MM.1S (cell line): ENCODE results near the gene TMEM62.

ENCODE experiments used
- DNase-seq: peaks from one replicate; pipeline ENCODE4 v3.0.0-alpha.2; 2015
- H2AFZ ChIP-seq: fragments of 300-600 bp; sonication (generic); 2 replicates; pipeline ENCODE4 v1.6.0; 2016; ENCODE audit warnings: antibody characterized with exemption, low read length
- H3F3A ChIP-seq: fragments of 300-600 bp; sonication (generic); 2 replicates; pipeline ENCODE4 v1.6.1; 2016; ENCODE audit warnings: mild to moderate bottlenecking, antibody characterized with exemption, low read length, moderate library complexity, mixed read lengths; ENCODE audit not compliant: insufficient read depth
- H3K27ac ChIP-seq: fragments of 300-600 bp; sonication (generic); 2 replicates; pipeline ENCODE4 v1.5.1; 2016; ENCODE audit warnings: mild to moderate bottlenecking, low read length
- H3K27me3 ChIP-seq: fragments of 300-600 bp; sonication (generic); replicated peaks from 2 replicates; pipeline ENCODE4 v1.6.0; 2016; ENCODE audit warnings: low read length; ENCODE audit not compliant: insufficient read depth
- H3K36me3 ChIP-seq: fragments of 300-600 bp; sonication (generic); replicated peaks from 2 replicates; pipeline ENCODE4 v1.6.1; 2016; ENCODE audit warnings: mild to moderate bottlenecking, low read length, mixed read lengths; ENCODE audit not compliant: insufficient read depth
- H3K4me1 ChIP-seq: fragments of 300-600 bp; sonication (generic); 2 replicates; pipeline ENCODE4 v1.6.1; 2016; ENCODE audit warnings: low read length, mixed read lengths
- H3K4me2 ChIP-seq: fragments of 300-600 bp; sonication (generic); 2 replicates; pipeline ENCODE4 v1.6.0; 2016; ENCODE audit warnings: low read depth, low read length
- H3K4me3 ChIP-seq: fragments of 300-600 bp; sonication (generic); 2 replicates; pipeline ENCODE4 v1.5.1; 2016; ENCODE audit warnings: low read length, mixed read lengths
- H3K79me2 ChIP-seq: fragments of 300-600 bp; sonication (generic); 2 replicates; pipeline ENCODE4 v1.6.1; 2016; ENCODE audit warnings: mixed run types, low read length, mixed read lengths
- H3K9ac ChIP-seq: fragments of 300-600 bp; sonication (generic); 2 replicates; pipeline ENCODE4 v1.6.1; 2016; ENCODE audit warnings: low read length, mixed read lengths
- H3K9me2 ChIP-seq: fragments of 300-600 bp; sonication (generic); replicated peaks from 2 replicates; pipeline ENCODE4 v1.6.1; 2016; ENCODE audit warnings: mild to moderate bottlenecking, low read length, mixed read lengths; ENCODE audit not compliant: insufficient read depth
- H3K9me3 ChIP-seq: fragments of 300-600 bp; sonication (generic); replicated peaks from 2 replicates; pipeline ENCODE4 v1.6.1; 2016; ENCODE audit warnings: mild to moderate bottlenecking, low read length, mixed read lengths; ENCODE audit not compliant: insufficient read depth
- H4K20me1 ChIP-seq: fragments of 300-600 bp; sonication (generic); 2 replicates; pipeline ENCODE4 v1.6.1; 2016; ENCODE audit warnings: mild to moderate bottlenecking, low read length, moderate library complexity, mixed read lengths; ENCODE audit not compliant: insufficient read depth
- EZH2 ChIP-seq: fragments of 300-600 bp; sonication (generic); optimal IDR thresholded peaks from 2 replicates; pipeline ENCODE3; 2017; ENCODE audit warnings: low read depth, mild to moderate bottlenecking, antibody characterized with exemption, low read length, mixed read lengths
- EZH2phosphoT487 ChIP-seq: fragments of 300-600 bp; sonication (generic); IDR thresholded peaks from 2 replicates; pipeline ENCODE4 v1.6.1; 2018; ENCODE audit warnings: antibody characterized with exemption, low read length
- TF ChIP-seq, protein P1 (sequence below): fragments of 300-600 bp; sonication (generic); IDR thresholded peaks from 2 replicates; pipeline ENCODE4 v1.5.1; 2016; ENCODE audit warnings: antibody characterized with exemption, low read length, mixed read lengths

TMEM62 gene

DNA sequence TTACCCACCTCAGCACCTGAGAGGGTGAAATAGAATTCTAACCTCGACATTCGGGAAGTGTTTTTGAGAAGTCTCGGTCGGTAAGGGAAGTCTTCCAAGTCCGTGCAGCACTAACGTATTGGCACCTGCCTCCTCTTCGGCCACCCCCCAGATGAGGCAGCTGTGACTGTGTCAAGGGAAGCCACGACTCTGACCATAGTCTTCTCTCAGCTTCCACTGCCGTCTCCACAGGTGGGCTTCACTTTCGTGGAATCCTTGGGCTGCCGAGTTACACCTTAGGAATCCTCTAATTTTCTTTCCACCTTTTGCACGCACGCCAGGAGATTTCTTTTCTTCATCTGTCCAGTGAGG lies 52.6 kb downstream of the TMEM62 start:
- H3K9ac ChIP-seq = peak overlapping the region; percentile 75
- H3K4me1 ChIP-seq = no peaks in the 10 kb centered on the region
- H3K27me3 ChIP-seq = no peaks in the 10 kb centered on the region
- H2AFZ ChIP-seq = peak overlapping the region; percentile 75
- no peaks in the 10 kb centered on the region for H3K9me3 ChIP-seq
- peak overlapping the region; percentile 91 for H3K4me2 ChIP-seq
- H3K9me2 ChIP-seq = no peaks in the 10 kb centered on the region
- peak overlapping the region; percentile 82 for H3K4me3 ChIP-seq
- H4K20me1 ChIP-seq = no peaks in the 10 kb centered on the region
- peaks cover 17% of the 10 kb centered on the region for H3F3A ChIP-seq
- H3K27ac ChIP-seq = peak overlapping the region; percentile 81; the same call in 1 of the 2 replicates
- DNase-seq = peak; percentile 19
- peaks cover 18% of the 10 kb centered on the region for H3K79me2 ChIP-seq
- TF ChIP-seq, protein P1, sequence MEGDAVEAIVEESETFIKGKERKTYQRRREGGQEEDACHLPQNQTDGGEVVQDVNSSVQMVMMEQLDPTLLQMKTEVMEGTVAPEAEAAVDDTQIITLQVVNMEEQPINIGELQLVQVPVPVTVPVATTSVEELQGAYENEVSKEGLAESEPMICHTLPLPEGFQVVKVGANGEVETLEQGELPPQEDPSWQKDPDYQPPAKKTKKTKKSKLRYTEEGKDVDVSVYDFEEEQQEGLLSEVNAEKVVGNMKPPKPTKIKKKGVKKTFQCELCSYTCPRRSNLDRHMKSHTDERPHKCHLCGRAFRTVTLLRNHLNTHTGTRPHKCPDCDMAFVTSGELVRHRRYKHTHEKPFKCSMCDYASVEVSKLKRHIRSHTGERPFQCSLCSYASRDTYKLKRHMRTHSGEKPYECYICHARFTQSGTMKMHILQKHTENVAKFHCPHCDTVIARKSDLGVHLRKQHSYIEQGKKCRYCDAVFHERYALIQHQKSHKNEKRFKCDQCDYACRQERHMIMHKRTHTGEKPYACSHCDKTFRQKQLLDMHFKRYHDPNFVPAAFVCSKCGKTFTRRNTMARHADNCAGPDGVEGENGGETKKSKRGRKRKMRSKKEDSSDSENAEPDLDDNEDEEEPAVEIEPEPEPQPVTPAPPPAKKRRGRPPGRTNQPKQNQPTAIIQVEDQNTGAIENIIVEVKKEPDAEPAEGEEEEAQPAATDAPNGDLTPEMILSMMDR = no peak
- no peak for TF ChIP-seq EZH2
- TF ChIP-seq EZH2phosphoT487 = no peak
- H3K36me3 ChIP-seq = 0 out of 2 replicates have a peak, but pooled peaks cover 2% of the 10 kb centered on the region

DNA sequence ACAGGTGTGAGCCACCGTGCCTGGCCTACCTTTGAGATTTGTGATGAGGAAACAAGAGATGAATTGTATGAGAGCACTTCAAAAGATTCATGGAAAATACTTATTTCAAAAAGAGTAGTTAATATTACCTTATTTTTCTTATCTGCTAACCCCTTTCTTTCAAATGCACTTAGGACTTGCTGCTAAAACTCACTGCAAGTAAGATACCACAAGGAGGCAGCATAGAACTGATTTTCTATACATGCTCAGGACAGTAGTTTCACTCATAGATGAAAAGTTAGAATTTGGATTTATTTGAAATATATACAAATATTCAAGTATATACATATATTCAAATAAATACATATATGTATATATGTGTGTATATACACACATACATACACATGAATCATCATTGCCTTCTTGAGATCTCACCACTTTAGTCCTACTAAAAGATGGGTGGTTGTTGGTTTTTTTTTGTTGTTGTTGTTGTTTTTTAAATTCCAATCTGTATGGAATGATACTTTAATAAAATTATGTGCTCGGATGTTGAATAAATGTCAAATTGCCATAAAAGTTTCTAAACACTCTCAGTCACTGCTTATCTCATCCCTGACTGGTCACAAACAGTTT lies 54.3 kb downstream of the TMEM62 start:
- peak; percentile 76 for DNase-seq
- H3K27me3 ChIP-seq = no peaks in the 10 kb centered on the region
- H3K79me2 ChIP-seq = peaks cover 18% of the 10 kb centered on the region
- no peaks in the 10 kb centered on the region for H3K4me1 ChIP-seq
- H2AFZ ChIP-seq = no peak overlapping the region
- no peak for TF ChIP-seq EZH2phosphoT487
- TF ChIP-seq, protein P1 = peak; percentile 53
- no peak for TF ChIP-seq EZH2
- no peak overlapping the region for H3K4me3 ChIP-seq
- no peak overlapping the region for H3K27ac ChIP-seq
- no peaks in the 10 kb centered on the region for H3K9me2 ChIP-seq
- H3K9me3 ChIP-seq = no peaks in the 10 kb centered on the region
- no peaks in the 10 kb centered on the region for H4K20me1 ChIP-seq
- no peak overlapping the region for H3K4me2 ChIP-seq
- peaks cover 17% of the 10 kb centered on the region for H3F3A ChIP-seq
- no peak overlapping the region for H3K9ac ChIP-seq
- 0 out of 2 replicates have a peak, but pooled peaks cover 2% of the 10 kb centered on the region for H3K36me3 ChIP-seq

DNA sequence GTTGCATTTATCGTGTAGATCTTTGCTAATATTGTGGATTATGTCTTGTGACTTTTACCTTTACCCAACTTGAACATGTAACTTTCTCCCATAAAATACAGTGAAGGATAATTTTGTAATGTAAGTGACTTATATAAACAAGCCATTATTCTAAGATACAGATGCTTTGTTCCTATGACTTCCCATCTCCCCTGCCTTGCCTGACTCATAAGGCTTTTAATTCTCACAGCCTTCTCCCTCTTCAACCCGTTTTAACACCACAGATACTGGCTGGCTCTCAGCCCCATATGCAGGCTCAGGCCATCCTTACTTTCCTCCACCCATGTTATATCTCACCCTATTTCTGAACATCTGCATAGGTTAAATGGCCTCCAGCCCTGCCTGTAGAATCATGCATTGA lies 55.9 kb downstream of the TMEM62 start:
- DNase-seq = no peak
- TF ChIP-seq, protein P1 = no peak
- TF ChIP-seq EZH2 = no peak
- no peak for TF ChIP-seq EZH2phosphoT487
- Histone ChIP-seq H3K36me3 (0 out of 2 replicates have a peak, but pooled peaks cover 5% of the 10 kb centered on the region), H3K9me3 (no peaks in the 10 kb centered on the region), H3K27ac (no peak overlapping the region), H3K9me2 (no peaks in the 10 kb centered on the region), H3K27me3 (no peaks in the 10 kb centered on the region), H3F3A (peaks cover 15% of the 10 kb centered on the region), H4K20me1 (no peaks in the 10 kb centered on the region), H3K4me3 (no peak overlapping the region), H3K4me2 (no peak overlapping the region), H2AFZ (no peak overlapping the region), H3K79me2 (peaks cover 18% of the 10 kb centered on the region), H3K4me1 (no peaks in the 10 kb centered on the region), H3K9ac (no peak overlapping the region)
